Measurements from ENCODE around the gene ABCA7.

The ABCA7 gene

GRCh38 chr19:1105008-1105872 lies 65.3 kb downstream of the ABCA7 start:
- no peak for TF ChIP-seq CTCF (IDR thresholded peaks at IDR 0.05; ENCODE audit: low read length)
- no peak for TF ChIP-seq EZH2 (optimal IDR thresholded peaks at IDR 0.05; ENCODE audit: low read depth, low read length)
- TF ChIP-seq EZH2phosphoT487 (IDR thresholded peaks at IDR 0.05; ENCODE audit: low read length): no peak
- Histone ChIP-seq H3K4me1 (ENCODE audit: low read length) (peaks cover 3% of the 10 kb centered on the region; the same call in 1 of the 2 replicates), H3K27ac (ENCODE audit: low read length) (peak overlapping the region; percentile 43; the same call in 1 of the 2 replicates), H4K20me1 (ENCODE audit: insufficient read depth, low read length) (no peaks in the 10 kb centered on the region), H3K27me3 (replicated peaks; ENCODE audit: insufficient read depth, low read length) (no peaks in the 10 kb centered on the region), H3K4me2 (ENCODE audit: low read depth, low read length) (peak overlapping the region; percentile 91), H3K36me3 (replicated peaks; ENCODE audit: insufficient read depth, low read length) (no peaks in the 10 kb centered on the region), H3F3A (ENCODE audit: insufficient read depth, low read length) (peaks cover 7% of the 10 kb centered on the region; the same call in 1 of the 2 replicates), H3K4me3 (ENCODE audit: low read length) (peak overlapping the region; percentile 99), H3K9me2 (replicated peaks; ENCODE audit: insufficient read depth, low read length) (no peaks in the 10 kb centered on the region), H3K9me3 (replicated peaks; ENCODE audit: insufficient read depth, low read length) (no peaks in the 10 kb centered on the region), H3K9ac (ENCODE audit: low read length) (peak overlapping the region; percentile 82), H3K79me2 (ENCODE audit: low read length) (peaks cover 22% of the 10 kb centered on the region), H2AFZ (ENCODE audit: low read length) (peak overlapping the region; percentile 49; the same call in 1 of the 2 replicates)
- no peak for DNase-seq

- Histone ChIP-seq H3K4me2 (ENCODE audit: low read depth, low read length) (no peak overlapping the region), H3K4me3 (ENCODE audit: low read length) (no peak overlapping the region), H3K9ac (ENCODE audit: low read length) (no peak overlapping the region)
These were observed 66.2 kb downstream of the ABCA7 start for GRCh38 chr19:1105873-1106840.

More at GRCh38 chr19:1105873-1106840, 66.2 kb downstream of the ABCA7 start:
- no peak overlapping the region for H3K27ac ChIP-seq (ENCODE audit: low read length)
- TF ChIP-seq EZH2phosphoT487 (IDR thresholded peaks at IDR 0.05; ENCODE audit: low read length): no peak
- TF ChIP-seq EZH2 (optimal IDR thresholded peaks at IDR 0.05; ENCODE audit: low read depth, low read length): no peak
- no peak for TF ChIP-seq CTCF (IDR thresholded peaks at IDR 0.05; ENCODE audit: low read length)
- no peaks in the 10 kb centered on the region for H3K36me3 ChIP-seq (replicated peaks; ENCODE audit: insufficient read depth, low read length)
- no peaks in the 10 kb centered on the region for H3K27me3 ChIP-seq (replicated peaks; ENCODE audit: insufficient read depth, low read length)
- H2AFZ ChIP-seq (ENCODE audit: low read length): no peak overlapping the region
- no peaks in the 10 kb centered on the region for H3K9me2 ChIP-seq (replicated peaks; ENCODE audit: insufficient read depth, low read length)
- H3K9me3 ChIP-seq (replicated peaks; ENCODE audit: insufficient read depth, low read length): no peaks in the 10 kb centered on the region
- DNase-seq: no peak
- H3K79me2 ChIP-seq (ENCODE audit: low read length): peaks cover 22% of the 10 kb centered on the region
- H3K4me1 ChIP-seq (ENCODE audit: low read length): peaks cover 3% of the 10 kb centered on the region; the same call in 1 of the 2 replicates
- peaks cover 7% of the 10 kb centered on the region; the same call in 1 of the 2 replicates for H3F3A ChIP-seq (ENCODE audit: insufficient read depth, low read length)
- H4K20me1 ChIP-seq (ENCODE audit: insufficient read depth, low read length): no peaks in the 10 kb centered on the region
